Keratinocyte (primary cell): Measurements from ENCODE around the gene TBXAS1. TPM values are rescaled to one million over a fixed set of nuclear protein-coding genes. Genes with fewer than 3 reads are reported as not detected.

Experiments used
- DNase-seq: peaks from one replicate; pipeline ENCODE4 v3.0.0-alpha.2; 2011; ENCODE audit warnings: low read depth, missing footprints, low spot score
- FAIRE-seq: peaks from 2 replicates; lab custom pipeline; 2011; peaks lifted over from hg19 to GRCh38; lab: Jason Lieb, UNC
- H2AFZ ChIP-seq: 2 replicates; pipeline ENCODE4 v1.6.0; 2012; ENCODE audit warnings: low read length, control low read depth, inconsistent platforms; ENCODE audit not compliant: control insufficient read depth
- H3K27ac ChIP-seq: 2 replicates; pipeline ENCODE4 v1.5.1; 2011; ENCODE audit warnings: low read length; ENCODE audit not compliant: control insufficient read depth, insufficient read depth
- H3K27me3 ChIP-seq: 3 replicates; pipeline ENCODE4 v1.6.0; 2011; ENCODE audit warnings: low read length; ENCODE audit not compliant: control insufficient read depth, insufficient read depth; ENCODE audit errors: extremely low read depth
- H3K36me3 ChIP-seq, 2 experiments: 2 replicates in 1 of 2; 3 replicates in 1 of 2; pipeline ENCODE4 v1.5.1; 2011; ENCODE audit warnings: low read length in 2 of 2, mild to moderate bottlenecking in 1 of 2; ENCODE audit not compliant: control insufficient read depth in 2 of 2, insufficient read depth in 2 of 2; ENCODE audit errors: extremely low read depth in 1 of 2
- H3K4me1 ChIP-seq: 3 replicates; pipeline ENCODE4 v1.5.1; 2011; ENCODE audit warnings: low read length; ENCODE audit not compliant: control insufficient read depth, insufficient read depth; ENCODE audit errors: extremely low read depth
- H3K4me2 ChIP-seq: 3 replicates; pipeline ENCODE4 v1.6.0; 2011; ENCODE audit warnings: low read depth, low read length; ENCODE audit not compliant: control insufficient read depth, insufficient read depth; ENCODE audit errors: extremely low read depth
- H3K4me3 ChIP-seq, 3 experiments: fragments of 200-600 bp in 1 of 3; sonication (generic) in 1 of 3; 2 replicates in 2 of 3; 3 replicates in 1 of 3; pipeline ENCODE4 v1.5.1; 2011 to 2016; ENCODE audit warnings: low read length in 3 of 3, mild to moderate bottlenecking in 3 of 3, control low read depth in 2 of 3, inconsistent platforms in 1 of 3, low read depth in 1 of 3, mixed read lengths in 1 of 3, mixed run types in 1 of 3, moderate library complexity in 1 of 3; ENCODE audit not compliant: control insufficient read depth in 2 of 3, insufficient read depth in 2 of 3; ENCODE audit errors: extremely low read depth in 1 of 3
- H3K79me2 ChIP-seq: 2 replicates; pipeline ENCODE4 v1.6.0; 2012; ENCODE audit warnings: low read length; ENCODE audit not compliant: control insufficient read depth, insufficient read depth
- H3K9ac ChIP-seq: 3 replicates; pipeline ENCODE4 v1.6.0; 2011; ENCODE audit warnings: low read length; ENCODE audit not compliant: control insufficient read depth, insufficient read depth; ENCODE audit errors: extremely low read depth
- H3K9me1 ChIP-seq: 3 replicates; pipeline ENCODE4 v1.6.0; 2011; ENCODE audit warnings: low read length; ENCODE audit not compliant: control insufficient read depth, insufficient read depth; ENCODE audit errors: extremely low read depth
- H3K9me3 ChIP-seq: 2 replicates; pipeline ENCODE4 v1.5.1; 2012; ENCODE audit warnings: low read depth, low read length; ENCODE audit not compliant: control insufficient read depth
- H4K20me1 ChIP-seq: 3 replicates; pipeline ENCODE4 v1.6.0; 2011; ENCODE audit warnings: low read length; ENCODE audit not compliant: control insufficient read depth, insufficient read depth; ENCODE audit errors: extremely low read depth
- EZH2 ChIP-seq: IDR thresholded peaks from one replicate; pipeline ENCODE4 v1.6.1; 2012; ENCODE audit warnings: inconsistent platforms, mild to moderate bottlenecking, low read length, moderate library complexity
- dilution Hi-C: fragments of 300-500 bp; cut with MboI; formaldehyde crosslinking; loops from one replicate; pipeline ENCODE4 v1.7.0; 2020; ENCODE audit warnings: low sequenced_read_pairs; ENCODE audit not compliant: extremely low pct_ligation_motif_present
- polyA plus RNA-seq, 5 experiments: library from polyadenylated mRNA; depleted of rRNA in 3 of 5; stranded (reverse) in 3 of 5; stranded (forward) in 1 of 5; unstranded in 1 of 5; fragments of >200 nt; gene quantifications; 1 replicate in 1 of 5; 2 replicates in 3 of 5; 3 replicates in 1 of 5; pipeline versions ENCODE4 v1.2.1 to v1.2.3, GENCODE V29; 2011 to 2012; ENCODE audit warnings: missing spikeins in 2 of 5, low read depth in 1 of 5, low replicate concordance in 1 of 5
- TF ChIP-seq, protein P1 (sequence below), 3 experiments: IDR thresholded peaks in 1 of 3; conservative IDR thresholded peaks in 1 of 3; optimal IDR thresholded peaks in 1 of 3; 2 replicates in 2 of 3; 3 replicates in 1 of 3; pipeline versions ENCODE3 to v1.5.1; 2011; ENCODE audit warnings: low read length in 3 of 3, mild to moderate bottlenecking in 3 of 3, moderate library complexity in 2 of 3, control low read depth in 1 of 3, inconsistent platforms in 1 of 3; ENCODE audit not compliant: insufficient read depth in 2 of 3; ENCODE audit errors: extremely low read depth in 1 of 3

The TBXAS1 gene
- polyA plus RNA-seq, 1 donor (not counting 4 experiments of a cell fraction or from before 2014, with no cell fraction given): 2.9 TPM

DNA sequence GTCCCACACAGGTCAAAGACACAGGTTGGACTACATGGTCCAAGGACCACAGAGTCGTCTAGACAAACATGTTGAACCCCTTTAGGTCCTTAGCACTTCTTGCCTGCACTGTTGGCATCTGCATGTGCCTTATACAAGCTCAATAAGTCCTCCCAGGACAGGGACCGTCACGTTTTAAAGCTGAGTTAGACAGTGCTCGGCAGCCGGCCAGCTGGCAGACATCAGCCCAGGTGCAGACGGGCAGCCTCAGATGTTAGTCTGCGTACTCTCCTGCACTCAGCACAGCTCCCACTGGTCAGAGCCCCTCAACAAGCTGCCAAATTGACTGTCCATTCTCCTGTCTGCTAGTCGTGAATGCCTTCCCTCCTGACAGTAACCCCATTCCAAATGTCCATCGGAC, 198.8 kb downstream of the TBXAS1 start:
- no peak for DNase-seq
- no peak for TF ChIP-seq EZH2
- TF ChIP-seq, protein P1, sequence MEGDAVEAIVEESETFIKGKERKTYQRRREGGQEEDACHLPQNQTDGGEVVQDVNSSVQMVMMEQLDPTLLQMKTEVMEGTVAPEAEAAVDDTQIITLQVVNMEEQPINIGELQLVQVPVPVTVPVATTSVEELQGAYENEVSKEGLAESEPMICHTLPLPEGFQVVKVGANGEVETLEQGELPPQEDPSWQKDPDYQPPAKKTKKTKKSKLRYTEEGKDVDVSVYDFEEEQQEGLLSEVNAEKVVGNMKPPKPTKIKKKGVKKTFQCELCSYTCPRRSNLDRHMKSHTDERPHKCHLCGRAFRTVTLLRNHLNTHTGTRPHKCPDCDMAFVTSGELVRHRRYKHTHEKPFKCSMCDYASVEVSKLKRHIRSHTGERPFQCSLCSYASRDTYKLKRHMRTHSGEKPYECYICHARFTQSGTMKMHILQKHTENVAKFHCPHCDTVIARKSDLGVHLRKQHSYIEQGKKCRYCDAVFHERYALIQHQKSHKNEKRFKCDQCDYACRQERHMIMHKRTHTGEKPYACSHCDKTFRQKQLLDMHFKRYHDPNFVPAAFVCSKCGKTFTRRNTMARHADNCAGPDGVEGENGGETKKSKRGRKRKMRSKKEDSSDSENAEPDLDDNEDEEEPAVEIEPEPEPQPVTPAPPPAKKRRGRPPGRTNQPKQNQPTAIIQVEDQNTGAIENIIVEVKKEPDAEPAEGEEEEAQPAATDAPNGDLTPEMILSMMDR (optimal IDR thresholded peaks at IDR 0.05 in 1 of 3, IDR thresholded peaks at IDR 0.05 in 1 of 3, conservative IDR thresholded peaks at IDR 0.05 in 1 of 3; ENCODE audit: extremely low read depth in 1 of 3, insufficient read depth in 2 of 3, low read length in 3 of 3): no peak
- H3K36me3 ChIP-seq: peaks cover 17 to 20% of the 10 kb centered on the region in 2 experiments
- no peaks in the 10 kb centered on the region for H3K27me3 ChIP-seq
- peaks cover 6% of the 10 kb centered on the region for H3K4me1 ChIP-seq
- no peak overlapping the region for H2AFZ ChIP-seq
- no peaks in the 10 kb centered on the region for H4K20me1 ChIP-seq
- no peak overlapping the region for H3K4me3 ChIP-seq
- no peak overlapping the region for H3K4me2 ChIP-seq
- no peaks in the 10 kb centered on the region for H3K79me2 ChIP-seq
- no peak overlapping the region for H3K27ac ChIP-seq
- FAIRE-seq: no peak
- no peaks in the 10 kb centered on the region for H3K9me3 ChIP-seq
- H3K9ac ChIP-seq: no peak overlapping the region
- H3K9me1 ChIP-seq: no peaks in the 10 kb centered on the region
- dilution Hi-C loops: no loop called here

- TF ChIP-seq, protein P1 (optimal IDR thresholded peaks at IDR 0.05 in 1 of 3, IDR thresholded peaks at IDR 0.05 in 1 of 3, conservative IDR thresholded peaks at IDR 0.05 in 1 of 3; ENCODE audit: extremely low read depth in 1 of 3, insufficient read depth in 2 of 3, low read length in 3 of 3): no peak
- no peak for TF ChIP-seq EZH2
- dilution Hi-C loops: no loop called here
- no peak for FAIRE-seq
Measured at GRCh38 chr7:140028311-140028710, 199.2 kb downstream of the TBXAS1 start.

More at GRCh38 chr7:140028311-140028710, 199.2 kb downstream of the TBXAS1 start:
- no peaks in the 10 kb centered on the region for H3K9me1 ChIP-seq
- no peaks in the 10 kb centered on the region for H3K79me2 ChIP-seq
- H3K4me1 ChIP-seq: peaks cover 11% of the 10 kb centered on the region
- H3K4me2 ChIP-seq: no peak overlapping the region
- no peaks in the 10 kb centered on the region for H3K27me3 ChIP-seq
- no peak overlapping the region for H2AFZ ChIP-seq
- H3K27ac ChIP-seq: no peak overlapping the region
- H3K9me3 ChIP-seq: no peaks in the 10 kb centered on the region
- no peak overlapping the region for H3K4me3 ChIP-seq
- no peak overlapping the region for H3K9ac ChIP-seq
- no peak for DNase-seq
- H4K20me1 ChIP-seq: no peaks in the 10 kb centered on the region
- peaks cover 14 to 19% of the 10 kb centered on the region in 2 experiments for H3K36me3 ChIP-seq
